SU-DHL-6 (cell line): ENCODE measurements around the gene POC1A.

ENCODE experiments used
- H2AFZ ChIP-seq: fragments of 200-600 bp; sonication (generic); 2 replicates; pipeline ENCODE4 v1.6.1; 2014; ENCODE audit warnings: low read depth, mild to moderate bottlenecking, moderate library complexity, mixed read lengths, antibody characterized with exemption, low read length; ENCODE audit not compliant: severe bottlenecking
- H3F3A ChIP-seq: fragments of 200-600 bp; shearing (Covaris generic); 2 replicates; pipeline ENCODE4 v1.6.0; 2016; ENCODE audit warnings: antibody characterized with exemption, mild to moderate bottlenecking; ENCODE audit not compliant: insufficient read depth
- H3K27ac ChIP-seq: fragments of 200-600 bp; sonication (generic); 2 replicates; pipeline ENCODE4 v1.5.1; 2016; ENCODE audit warnings: low read depth, mild to moderate bottlenecking, low read length, moderate library complexity, mixed read lengths
- H3K27me3 ChIP-seq: fragments of 200-600 bp; sonication (generic), shearing (Covaris generic); 2 replicates; pipeline ENCODE4 v1.6.0; 2014; ENCODE audit warnings: mild to moderate bottlenecking, low read length
- H3K36me3 ChIP-seq: fragments of 200-600 bp; sonication (generic); 2 replicates; pipeline ENCODE4 v1.6.1; 2014; ENCODE audit warnings: mild to moderate bottlenecking, low read length, mixed read lengths
- H3K4me2 ChIP-seq: fragments of 300-600, 200-600 bp; shearing (Covaris generic), sonication (generic); 2 replicates; pipeline ENCODE4 v1.6.0; 2014; ENCODE audit warnings: low read length, low read depth, mild to moderate bottlenecking; ENCODE audit not compliant: poor library complexity, severe bottlenecking
- H3K4me3 ChIP-seq: fragments of 200-600 bp; sonication (generic); 2 replicates; pipeline ENCODE4 v1.5.1; 2014; ENCODE audit warnings: antibody characterized with exemption, low read length, mild to moderate bottlenecking, mixed read lengths; ENCODE audit not compliant: insufficient read depth, poor library complexity, severe bottlenecking
- H3K79me2 ChIP-seq: fragments of 200-600 bp; sonication (generic); 2 replicates; pipeline ENCODE4 v1.6.1; 2014; ENCODE audit warnings: mild to moderate bottlenecking, low read length, moderate library complexity; ENCODE audit not compliant: insufficient read depth
- H3K9ac ChIP-seq: fragments of 200-600 bp; sonication (generic); 2 replicates; pipeline ENCODE4 v1.7.0; 2014; ENCODE audit warnings: mild to moderate bottlenecking, low read length
- H3K9me2 ChIP-seq: fragments of 200-600 bp; sonication (generic); replicated peaks from 2 replicates; pipeline ENCODE4 v1.6.1; 2014; ENCODE audit warnings: low read length; ENCODE audit not compliant: insufficient read depth
- H3K9me3 ChIP-seq: fragments of 200-600 bp; sonication (generic); 2 replicates; pipeline ENCODE4 v1.6.1; 2014; ENCODE audit warnings: low read length, mixed read lengths; ENCODE audit not compliant: insufficient read depth
- H4K20me1 ChIP-seq: fragments of 200-600 bp; sonication (generic); 2 replicates; pipeline ENCODE4 v1.6.1; 2014; ENCODE audit warnings: low read depth, mild to moderate bottlenecking, antibody characterized with exemption, low read length, moderate library complexity, mixed read lengths
- CTCF ChIP-seq: fragments of 200-600 bp; sonication (generic); IDR thresholded peaks from one replicate; pipeline ENCODE4 v1.5.1; 2017; ENCODE audit warnings: antibody characterized with exemption, mild to moderate bottlenecking, low read length, moderate library complexity; ENCODE audit not compliant: insufficient read depth, poor library complexity, severe bottlenecking
- EZH2phosphoT487 ChIP-seq: fragments of 200-600 bp; sonication (generic), shearing (Covaris generic); conservative IDR thresholded peaks from 2 replicates; pipeline ENCODE4 v1.6.1; 2018; ENCODE audit warnings: mild to moderate bottlenecking, antibody characterized with exemption, low read length, moderate library complexity, mixed read lengths

The POC1A gene

GRCh38 chr3:52137311-52137710 is 16.9 kb downstream of the POC1A start:
- H3K9me3 ChIP-seq, result no peaks in the 10 kb centered on the region
- no peak overlapping the region for H3K4me3 ChIP-seq
- H3K36me3 ChIP-seq, result no peaks in the 10 kb centered on the region
- no peak overlapping the region for H3K4me2 ChIP-seq
- H3K9me2 ChIP-seq, result no peaks in the 10 kb centered on the region
- H3K79me2 ChIP-seq, result no peaks in the 10 kb centered on the region
- no peak overlapping the region for H3K27ac ChIP-seq
- no peak for TF ChIP-seq CTCF
- TF ChIP-seq EZH2phosphoT487, result no peak
- no peaks in the 10 kb centered on the region for H3K27me3 ChIP-seq
- no peak overlapping the region for H3K9ac ChIP-seq
- no peaks in the 10 kb centered on the region for H3F3A ChIP-seq
- H4K20me1 ChIP-seq, result no peaks in the 10 kb centered on the region
- H2AFZ ChIP-seq, result no peak overlapping the region

GRCh38 chr3:52136513-52136912 is 17.7 kb downstream of the POC1A start:
- TF ChIP-seq CTCF (no peak), EZH2phosphoT487 (no peak)
- Histone ChIP-seq H3K27me3 (no peaks in the 10 kb centered on the region), H3K9ac (no peak overlapping the region), H3K4me2 (no peak overlapping the region), H4K20me1 (no peaks in the 10 kb centered on the region), H3K79me2 (no peaks in the 10 kb centered on the region), H3K4me3 (no peak overlapping the region), H3K9me3 (no peaks in the 10 kb centered on the region), H3F3A (no peaks in the 10 kb centered on the region), H3K36me3 (no peaks in the 10 kb centered on the region), H2AFZ (no peak overlapping the region), H3K27ac (no peak overlapping the region), H3K9me2 (no peaks in the 10 kb centered on the region)

GRCh38 chr3:52135332-52135731 is 18.9 kb downstream of the POC1A start:
- no peak overlapping the region for H3K9ac ChIP-seq
- H3K4me3 ChIP-seq, result no peak overlapping the region
- TF ChIP-seq EZH2phosphoT487 (no peak), CTCF (no peak)
- H3K27me3 ChIP-seq, result no peaks in the 10 kb centered on the region
- no peak overlapping the region for H3K27ac ChIP-seq
- H3F3A ChIP-seq, result no peaks in the 10 kb centered on the region
- H3K9me2 ChIP-seq, result no peaks in the 10 kb centered on the region
- H3K9me3 ChIP-seq, result no peaks in the 10 kb centered on the region
- no peak overlapping the region for H3K4me2 ChIP-seq
- H4K20me1 ChIP-seq, result no peaks in the 10 kb centered on the region
- no peak overlapping the region for H2AFZ ChIP-seq
- H3K79me2 ChIP-seq, result no peaks in the 10 kb centered on the region
- no peaks in the 10 kb centered on the region for H3K36me3 ChIP-seq

GRCh38 chr3:52134761-52135160 is 19.5 kb downstream of the POC1A start:
- no peaks in the 10 kb centered on the region for H3F3A ChIP-seq
- no peak overlapping the region for H3K4me2 ChIP-seq
- no peaks in the 10 kb centered on the region for H3K79me2 ChIP-seq
- no peak overlapping the region for H3K27ac ChIP-seq
- TF ChIP-seq EZH2phosphoT487 (no peak), CTCF (no peak)
- no peak overlapping the region for H3K9ac ChIP-seq
- H2AFZ ChIP-seq, result no peak overlapping the region
- no peaks in the 10 kb centered on the region for H3K36me3 ChIP-seq
- H3K9me3 ChIP-seq, result no peaks in the 10 kb centered on the region
- H3K27me3 ChIP-seq, result no peaks in the 10 kb centered on the region
- no peaks in the 10 kb centered on the region for H3K9me2 ChIP-seq
- no peaks in the 10 kb centered on the region for H4K20me1 ChIP-seq
- no peak overlapping the region for H3K4me3 ChIP-seq
